T follicular helper cell (primary cell): ENCODE data around the gene GATAD2B.
"Not testable (repeated sequence)": the region's sequence is repeated elsewhere in the genome, so short reads cannot be mapped to it uniquely, and the experiment has no call there.

Experiments
- DNase-seq: peaks from one replicate; pipeline ENCODE4 v3.0.0-alpha.2; 2020; ENCODE audit warnings: low read depth

GATAD2B gene

DNA sequence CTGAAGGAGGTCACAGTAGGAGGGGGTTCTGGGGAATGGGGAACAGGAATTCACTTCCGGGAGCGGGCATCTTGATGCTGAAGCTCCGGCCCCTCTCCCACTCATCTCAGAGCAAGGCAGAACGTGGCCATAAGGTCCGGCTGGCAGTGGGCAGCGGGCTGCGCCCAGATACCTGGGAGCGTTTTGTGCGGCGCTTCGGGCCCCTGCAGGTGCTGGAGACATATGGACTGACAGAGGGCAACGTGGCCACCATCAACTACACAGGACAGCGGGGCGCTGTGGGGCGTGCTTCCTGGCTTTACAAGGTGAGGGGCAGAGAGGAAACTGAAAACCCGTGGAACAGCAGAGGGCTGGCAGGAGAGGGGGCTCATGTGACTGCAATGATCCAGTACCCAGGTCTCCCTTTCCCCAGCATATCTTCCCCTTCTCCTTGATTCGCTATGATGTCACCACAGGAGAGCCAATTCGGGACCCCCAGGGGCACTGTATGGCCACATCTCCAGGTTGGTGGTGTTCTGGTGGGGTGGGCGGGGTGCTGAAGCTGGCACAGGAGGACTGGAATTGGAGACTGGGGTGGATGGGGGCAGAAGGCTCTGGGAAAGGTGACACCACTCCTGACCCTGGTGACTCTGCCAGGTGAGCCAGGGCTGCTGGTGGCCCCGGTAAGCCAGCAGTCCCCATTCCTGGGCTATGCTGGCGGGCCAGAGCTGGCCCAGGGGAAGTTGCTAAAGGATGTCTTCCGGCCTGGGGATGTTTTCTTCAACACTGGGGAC is 144.5 kb downstream of the GATAD2B start:
- DNase-seq: no peak

DNA sequence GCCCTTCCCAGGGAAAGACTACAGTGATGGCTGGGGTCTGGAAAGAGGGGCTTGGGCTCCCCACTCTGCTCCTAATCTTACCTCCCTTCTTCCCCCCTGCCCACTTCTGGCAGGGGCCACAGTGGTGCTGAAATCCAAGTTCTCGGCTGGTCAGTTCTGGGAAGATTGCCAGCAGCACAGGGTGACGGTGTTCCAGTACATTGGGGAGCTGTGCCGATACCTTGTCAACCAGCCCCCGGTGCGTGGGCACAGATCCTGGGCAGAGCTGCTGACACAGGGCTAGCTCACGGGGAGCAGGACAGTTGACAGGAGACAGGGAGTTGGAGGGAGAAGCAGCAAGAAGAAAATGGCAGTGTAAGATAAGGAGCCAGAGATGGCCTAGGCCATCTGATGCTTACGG is 145.1 kb downstream of the GATAD2B start:
- no peak for DNase-seq

DNA sequence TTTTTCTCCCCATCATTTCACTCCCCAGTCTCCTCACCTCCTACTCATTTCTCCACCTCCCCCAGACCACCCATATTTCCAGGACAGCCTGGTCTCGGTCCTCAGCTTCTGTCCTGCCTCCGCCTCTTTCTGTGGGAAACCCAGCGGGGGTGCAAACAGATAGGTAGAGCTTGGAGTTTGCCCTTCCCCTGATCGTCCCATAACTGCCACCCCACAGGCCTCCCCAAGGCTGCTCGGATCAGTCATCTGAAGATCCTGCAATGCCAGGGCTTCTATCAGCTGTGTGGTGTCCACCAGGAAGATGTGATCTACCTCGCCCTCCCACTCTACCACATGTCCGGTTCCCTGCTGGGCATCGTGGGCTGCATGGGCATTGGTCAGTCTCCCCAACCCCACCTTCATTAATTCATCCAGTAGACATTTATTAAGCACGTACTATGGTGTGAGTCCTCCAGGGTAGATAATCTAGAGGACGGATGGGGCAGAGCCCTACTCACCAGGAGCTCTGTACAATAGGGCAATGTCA is 145.9 kb downstream of the GATAD2B start:
- no peak for DNase-seq

DNA sequence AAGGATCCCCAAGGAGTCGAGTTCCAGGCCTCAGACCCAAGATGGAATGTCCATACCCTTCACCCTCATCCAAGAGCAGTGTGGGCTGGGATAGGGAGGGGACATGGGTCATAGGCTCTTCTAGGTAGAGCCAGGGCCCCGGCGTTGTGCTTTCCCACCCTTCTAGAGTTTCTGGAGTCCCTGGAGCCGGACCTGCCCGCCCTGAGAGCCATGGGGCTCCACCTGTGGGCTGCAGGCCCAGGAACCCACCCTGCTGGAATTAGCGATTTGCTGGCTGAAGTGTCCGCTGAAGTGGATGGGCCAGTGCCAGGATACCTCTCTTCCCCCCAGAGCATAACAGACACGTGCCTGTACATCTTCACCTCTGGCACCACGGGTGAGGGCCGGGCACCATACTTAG is 146.4 kb downstream of the GATAD2B start:
- DNase-seq: no peak

DNA sequence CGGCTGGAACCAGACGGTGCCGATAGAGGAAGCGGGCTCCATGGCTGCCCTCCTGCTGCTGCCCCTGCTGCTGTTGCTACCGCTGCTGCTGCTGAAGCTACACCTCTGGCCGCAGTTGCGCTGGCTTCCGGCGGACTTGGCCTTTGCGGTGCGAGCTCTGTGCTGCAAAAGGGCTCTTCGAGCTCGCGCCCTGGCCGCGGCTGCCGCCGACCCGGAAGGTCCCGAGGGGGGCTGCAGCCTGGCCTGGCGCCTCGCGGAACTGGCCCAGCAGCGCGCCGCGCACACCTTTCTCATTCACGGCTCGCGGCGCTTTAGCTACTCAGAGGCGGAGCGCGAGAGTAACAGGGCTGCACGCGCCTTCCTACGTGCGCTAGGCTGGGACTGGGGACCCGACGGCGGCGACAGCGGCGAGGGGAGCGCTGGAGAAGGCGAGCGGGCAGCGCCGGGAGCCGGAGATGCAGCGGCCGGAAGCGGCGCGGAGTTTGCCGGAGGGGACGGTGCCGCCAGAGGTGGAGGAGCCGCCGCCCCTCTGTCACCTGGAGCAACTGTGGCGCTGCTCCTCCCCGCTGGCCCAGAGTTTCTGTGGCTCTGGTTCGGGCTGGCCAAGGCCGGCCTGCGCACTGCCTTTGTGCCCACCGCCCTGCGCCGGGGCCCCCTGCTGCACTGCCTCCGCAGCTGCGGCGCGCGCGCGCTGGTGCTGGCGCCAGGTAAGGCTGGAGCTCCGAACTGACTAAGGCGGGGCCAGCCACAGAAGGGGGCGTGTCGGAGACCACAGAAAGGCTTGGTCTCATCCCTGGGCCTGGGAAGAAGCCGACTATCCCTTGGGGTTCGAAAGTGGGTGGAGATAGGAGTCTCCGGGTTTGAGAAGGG is 147.1 kb downstream of the GATAD2B start:
- peak; percentile 51 for DNase-seq

DNA sequence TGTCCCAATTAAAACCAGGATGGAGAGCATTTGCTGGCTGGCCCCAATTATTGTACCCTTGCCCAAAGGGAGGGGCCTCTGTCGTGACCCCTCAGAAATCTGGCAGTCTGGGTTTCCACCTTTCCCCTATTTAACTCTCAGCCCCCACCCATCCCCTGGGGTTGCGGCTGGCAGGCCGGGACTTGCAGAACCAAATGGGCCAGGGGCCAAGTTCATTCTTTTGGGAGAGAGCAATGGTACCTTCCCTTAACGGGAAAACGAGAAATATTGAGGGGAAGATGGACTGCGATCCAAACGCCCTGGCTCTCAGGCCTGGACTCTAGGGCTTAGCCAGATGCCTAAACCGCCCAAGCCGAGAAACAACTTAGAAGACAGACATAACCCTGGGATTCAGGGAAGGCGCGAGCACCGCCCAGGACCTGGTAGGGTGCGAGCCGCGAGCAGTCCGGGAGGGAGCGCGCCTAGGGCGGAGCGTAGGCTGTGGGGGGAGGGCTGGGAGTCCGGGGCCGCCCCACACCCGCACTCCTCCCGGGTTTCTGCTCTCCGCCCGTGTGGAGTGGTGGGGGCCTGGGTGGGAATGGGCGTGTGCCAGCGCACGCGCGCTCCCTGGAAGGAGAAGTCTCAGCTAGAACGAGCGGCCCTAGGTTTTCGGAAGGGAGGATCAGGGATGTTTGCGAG is 147.9 kb downstream of the GATAD2B start, which contains the start of gene SLC27A3:
Gene SLC27A3, plus strand, starts transcription at position 628 of the 678 bp plus-strand sequence. CDS start 91 bp downstream, outside the sequence.
- no peak for DNase-seq

DNA sequence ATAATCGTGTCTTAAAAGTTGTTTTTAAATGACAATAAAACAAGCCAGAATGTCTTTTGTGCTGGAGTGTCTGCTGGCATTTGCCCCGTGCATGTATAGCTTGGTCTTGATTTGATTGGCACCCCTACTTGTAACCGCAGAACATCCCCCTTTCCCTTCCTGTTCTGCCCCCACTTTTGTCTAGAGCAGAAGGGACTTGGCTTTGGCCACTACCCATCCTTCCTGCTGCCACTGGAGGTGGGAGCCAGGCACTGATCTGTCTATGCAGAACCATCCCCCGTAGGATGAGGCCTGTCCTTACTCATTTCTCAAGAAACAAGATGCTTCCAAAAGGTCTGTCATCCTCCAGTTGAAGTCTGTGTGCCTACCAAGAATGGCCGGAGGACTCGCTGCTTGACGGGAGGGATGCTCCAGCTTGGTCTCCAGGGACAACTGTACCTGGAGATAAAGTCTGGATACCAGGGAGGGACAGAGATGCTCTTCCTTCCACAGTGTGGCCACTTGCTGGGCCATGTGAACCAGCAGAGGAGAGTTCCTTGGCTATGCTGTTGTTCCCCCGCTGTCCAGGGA is 148.7 kb downstream of the GATAD2B start:
- DNase-seq: no peak

DNA sequence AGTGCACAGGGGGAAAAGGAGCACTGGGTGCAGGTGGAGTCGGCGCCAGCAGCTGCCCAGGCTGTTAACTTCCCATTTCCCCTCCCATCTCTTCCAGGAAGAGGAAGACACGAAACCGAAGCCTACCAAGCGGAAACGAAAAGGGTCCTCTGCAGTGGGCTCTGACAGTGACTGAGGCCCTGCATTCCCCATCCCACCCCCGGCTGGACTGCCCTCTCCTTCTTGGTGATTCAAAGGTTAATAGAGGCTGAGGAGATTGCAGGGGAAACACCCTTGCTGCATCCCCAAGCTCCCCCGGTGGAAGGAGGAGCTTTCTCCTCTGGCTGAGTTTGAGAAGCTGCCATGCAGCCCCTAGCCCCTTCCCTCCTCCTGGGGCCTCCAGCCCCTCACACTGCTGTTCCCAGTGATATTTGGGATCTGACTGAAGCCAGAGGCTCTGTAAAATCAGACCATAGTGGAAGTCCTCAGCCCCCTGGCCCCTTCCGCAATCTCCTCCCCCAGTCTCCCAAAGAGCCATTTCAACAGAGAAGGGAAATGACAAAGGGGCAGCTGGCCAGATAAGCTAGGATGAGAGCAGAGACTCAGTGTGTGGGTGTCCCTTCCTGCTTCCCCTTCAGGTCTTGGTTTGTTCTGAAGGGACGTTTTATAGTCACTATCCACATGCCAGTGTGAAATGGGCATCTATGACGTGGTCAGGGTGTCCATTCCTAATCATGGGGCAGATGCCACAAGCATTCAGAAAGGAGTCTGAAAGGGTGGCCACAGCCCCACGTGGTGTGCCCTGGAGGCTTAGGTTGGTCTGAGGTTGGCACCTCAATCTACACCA is 149.5 kb downstream of the GATAD2B start:
- DNase-seq: no peak

DNA sequence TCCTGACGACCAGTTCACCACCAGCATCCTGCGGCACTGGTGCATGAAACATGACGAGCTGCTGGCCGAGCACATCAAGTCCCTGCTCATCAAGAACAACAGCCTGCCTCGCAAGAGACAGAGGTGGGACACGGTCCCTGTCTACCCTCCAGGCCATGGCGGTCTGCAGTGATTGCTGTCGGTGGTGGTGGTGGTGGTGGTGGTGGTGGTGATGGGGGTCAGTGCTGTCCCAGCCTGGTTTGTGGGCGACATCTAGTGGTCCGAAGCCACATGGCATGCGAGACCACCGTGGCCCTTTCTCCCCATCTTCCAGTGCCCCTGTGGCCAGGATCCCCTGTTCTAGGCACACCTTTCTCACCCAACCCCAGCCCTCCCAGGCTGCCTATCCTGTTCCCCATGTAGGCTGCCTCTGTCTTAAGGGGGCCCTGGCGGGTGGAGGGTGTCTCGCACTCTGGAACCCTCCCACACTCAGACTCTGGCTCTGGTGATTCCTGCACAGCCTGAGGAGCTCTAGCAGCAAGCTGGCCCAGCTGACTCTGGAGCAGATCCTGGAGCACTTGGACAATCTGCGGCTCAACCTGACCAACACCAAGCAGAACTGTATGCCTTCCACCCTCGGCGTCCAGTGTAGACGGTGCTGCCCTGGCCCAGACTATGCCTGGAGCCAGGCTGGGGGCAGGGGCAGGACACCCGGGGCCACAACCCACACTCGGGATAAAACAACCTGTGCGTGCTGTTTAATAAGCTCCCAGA is 150.8 kb downstream of the GATAD2B start:
- DNase-seq: no peak

DNA sequence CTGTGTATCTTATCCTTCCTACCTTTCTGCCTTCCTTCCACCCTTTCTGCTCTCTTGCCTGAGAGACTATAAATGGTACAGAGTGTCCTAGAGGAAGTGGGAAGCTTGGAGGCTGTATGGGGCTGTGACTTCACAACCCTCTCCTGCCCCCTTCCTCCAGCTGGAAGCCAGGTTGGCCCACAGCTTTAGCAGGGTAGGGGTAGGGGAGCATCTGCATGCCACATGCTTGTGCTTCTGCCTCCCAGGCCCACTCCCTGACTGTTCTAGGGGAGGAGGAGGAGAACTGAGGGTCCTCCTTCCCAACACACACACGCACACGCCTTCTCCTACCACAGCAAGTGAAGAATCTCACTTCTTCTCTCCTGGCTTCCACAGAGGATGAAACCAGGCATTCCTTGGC is 151.5 kb downstream of the GATAD2B start:
- no peak for DNase-seq

DNA sequence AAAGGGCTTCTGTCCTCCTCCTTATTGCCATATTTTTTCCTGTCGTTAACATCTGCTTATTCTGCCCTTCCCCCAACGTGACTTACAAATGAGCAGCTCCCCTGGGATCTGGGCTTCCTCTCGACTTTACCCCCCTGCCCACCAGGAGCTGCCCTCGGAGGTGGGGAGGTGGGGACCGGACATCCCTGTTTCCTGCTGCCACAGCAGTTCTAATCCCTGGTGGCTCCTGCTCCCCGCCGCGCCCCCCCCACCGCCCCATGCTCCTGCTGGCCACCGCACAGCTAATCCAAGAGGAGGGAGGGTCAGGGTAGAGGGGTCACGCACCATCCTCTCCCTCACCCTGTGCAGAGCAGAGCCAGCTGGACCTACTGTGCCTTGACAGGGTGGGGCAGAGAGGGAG is 152.0 kb downstream of the GATAD2B start:
- DNase-seq: no peak

DNA sequence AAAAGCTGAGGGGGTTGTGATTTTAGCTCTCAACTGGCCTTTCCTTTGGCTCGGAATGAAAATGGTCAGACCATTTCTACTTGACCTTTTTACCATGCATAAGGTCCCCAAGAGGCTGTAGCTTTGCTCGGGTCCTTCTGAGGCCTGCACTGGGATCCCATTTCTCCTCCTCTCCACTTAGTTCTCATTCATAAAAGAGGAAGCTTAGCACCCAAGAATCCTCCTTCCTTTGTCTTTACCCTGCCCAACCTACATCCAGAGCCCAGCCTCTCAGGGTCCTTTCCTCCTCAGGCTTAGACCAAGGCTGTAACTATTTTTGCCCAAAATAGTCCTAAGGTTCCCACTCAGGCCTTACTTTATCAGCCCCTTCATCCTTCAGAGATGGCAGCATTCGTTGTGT is 153.6 kb downstream of the GATAD2B start:
- DNase-seq: no peak

DNA sequence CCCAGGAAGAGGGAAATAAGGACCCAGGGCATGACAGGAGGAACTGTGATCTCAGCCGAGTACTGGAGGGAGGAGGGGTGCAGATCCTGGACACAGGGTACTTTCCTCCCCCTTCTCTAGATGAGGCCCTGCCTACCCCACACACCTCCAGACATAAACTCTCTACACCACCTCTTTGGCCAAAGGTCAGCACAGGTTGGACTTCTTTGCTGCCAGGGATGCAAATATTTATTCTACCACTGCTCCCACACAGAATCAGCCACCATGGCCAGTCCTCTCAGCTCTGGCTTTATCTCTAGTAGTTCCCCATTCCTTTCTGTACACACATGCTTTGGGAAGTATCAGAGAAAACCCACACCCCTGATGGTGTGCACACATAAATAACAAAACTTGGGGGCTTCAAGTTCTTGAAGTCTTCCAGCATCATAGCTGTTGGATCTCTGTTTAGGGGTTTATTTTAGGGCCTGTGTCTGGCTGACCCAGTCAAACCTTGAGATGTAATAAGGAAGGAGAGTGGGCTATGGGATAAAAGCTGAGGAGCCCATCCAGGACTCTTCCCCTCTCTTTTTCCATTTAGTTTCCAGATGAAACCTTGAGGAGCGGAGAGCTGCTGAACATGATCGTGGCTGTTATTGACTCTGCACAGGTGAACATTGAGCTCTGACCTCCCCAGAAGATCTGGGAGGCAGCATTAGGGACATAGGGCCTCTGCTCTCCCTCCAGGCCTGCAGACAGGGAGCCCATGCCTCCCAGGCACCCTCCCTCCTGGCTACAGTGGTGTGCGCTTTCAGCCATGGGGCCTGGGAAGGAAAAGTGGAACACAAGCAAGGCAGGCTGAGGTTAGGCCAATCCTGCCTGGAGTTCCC is 154.2 kb downstream of the GATAD2B start:
- no peak for DNase-seq

DNA sequence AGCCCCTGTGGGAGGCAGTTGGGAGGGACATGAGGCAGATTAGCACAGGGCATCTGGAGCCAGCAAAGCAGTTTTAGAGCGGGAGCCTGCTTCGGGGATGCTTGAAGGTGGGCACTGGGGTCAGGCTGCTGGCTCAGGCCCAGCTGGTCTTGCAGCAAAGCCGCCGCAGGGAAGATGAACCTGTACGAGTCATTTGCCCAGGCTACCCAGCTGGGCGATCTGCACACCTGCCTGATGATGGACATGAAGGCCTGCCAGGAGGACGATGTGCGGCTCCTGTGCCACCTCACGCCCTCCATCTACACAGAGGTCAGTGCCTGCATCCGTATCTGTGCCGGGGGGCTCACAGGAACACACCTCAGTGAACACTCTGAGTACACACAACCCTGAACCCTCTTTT is 155.3 kb downstream of the GATAD2B start:
- no peak for DNase-seq

DNA sequence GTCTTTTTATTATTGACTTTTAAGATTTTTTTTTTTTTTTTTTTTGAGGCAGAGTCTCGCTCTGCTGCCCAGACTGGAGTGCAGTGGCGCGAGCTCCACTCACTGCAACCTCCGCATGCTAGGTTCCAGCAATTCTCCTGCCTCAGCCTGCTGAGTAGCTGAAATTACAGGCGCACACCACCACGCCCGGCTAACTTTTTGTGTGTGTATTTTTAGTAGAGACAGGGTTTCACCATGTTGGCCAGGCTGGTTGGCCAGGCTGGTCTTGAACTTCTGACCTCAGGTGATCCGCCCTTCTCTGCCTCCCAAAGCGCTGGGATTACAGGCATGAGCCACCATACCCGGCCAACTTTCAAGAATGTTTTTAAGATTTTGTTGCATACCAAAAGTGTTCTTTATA is 156.1 kb downstream of the GATAD2B start:
- DNase-seq: not testable (repeated sequence)

DNA sequence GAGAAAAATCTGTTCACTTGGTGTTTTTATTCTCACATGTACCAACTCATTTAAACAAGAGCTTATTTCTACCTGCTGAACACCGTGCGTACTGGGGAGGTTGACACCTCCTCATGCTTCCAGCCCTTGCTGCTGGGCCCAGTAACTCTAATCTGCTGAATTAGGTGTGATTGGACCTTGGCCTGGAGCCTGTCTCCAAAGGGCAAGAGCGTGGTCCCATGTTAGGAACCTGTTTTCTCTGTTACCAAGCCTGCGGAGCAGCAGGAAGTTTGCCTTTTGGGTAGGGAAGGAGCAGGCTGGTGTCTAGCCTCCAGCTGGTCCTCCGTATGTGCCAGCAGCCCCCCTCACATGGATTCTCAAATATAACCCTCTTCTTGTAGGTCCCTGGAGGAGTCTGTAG is 158.5 kb downstream of the GATAD2B start:
- DNase-seq: no peak

DNA sequence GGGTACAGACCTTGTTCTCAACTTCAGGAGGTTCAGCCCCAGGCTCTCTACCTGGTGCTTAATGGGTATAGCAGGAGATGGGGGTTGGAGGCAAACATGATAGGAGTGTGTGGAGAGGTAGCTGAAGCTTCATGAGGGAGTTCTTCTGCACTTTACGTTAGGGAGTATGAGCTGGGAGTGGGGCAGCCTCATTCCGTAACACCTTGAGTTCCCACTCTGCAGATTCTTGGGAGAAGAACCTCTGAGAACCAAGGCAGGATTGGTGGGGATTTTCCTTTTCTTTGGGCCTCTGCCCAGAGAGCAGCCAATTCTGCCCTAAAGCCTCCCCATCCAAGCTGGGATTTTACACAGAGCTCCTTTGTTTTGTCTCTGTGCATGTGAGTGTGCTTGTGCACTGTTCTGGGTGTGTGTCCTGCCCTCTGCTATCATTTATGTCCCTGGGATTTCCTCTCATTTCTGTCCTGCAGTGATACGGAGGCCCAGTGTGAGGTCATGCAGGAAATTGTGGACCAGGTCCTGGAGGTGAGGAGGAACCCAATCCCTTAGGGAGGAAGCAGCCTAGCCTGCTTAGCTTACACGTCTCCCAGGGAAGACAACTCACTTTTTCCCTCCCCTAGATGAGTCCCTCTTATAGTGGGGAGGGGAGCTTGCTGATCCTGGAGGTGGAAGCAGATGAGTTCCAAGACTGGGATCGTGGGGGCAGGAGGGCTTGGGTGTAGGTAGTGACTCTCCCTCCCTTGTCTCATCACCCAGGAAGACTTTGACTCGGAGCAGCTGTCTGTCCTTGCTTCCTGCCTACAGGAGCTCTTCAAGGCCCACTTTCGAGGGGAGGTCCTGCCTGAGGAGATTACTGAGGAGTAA is 159.2 kb downstream of the GATAD2B start:
- no peak for DNase-seq

DNA sequence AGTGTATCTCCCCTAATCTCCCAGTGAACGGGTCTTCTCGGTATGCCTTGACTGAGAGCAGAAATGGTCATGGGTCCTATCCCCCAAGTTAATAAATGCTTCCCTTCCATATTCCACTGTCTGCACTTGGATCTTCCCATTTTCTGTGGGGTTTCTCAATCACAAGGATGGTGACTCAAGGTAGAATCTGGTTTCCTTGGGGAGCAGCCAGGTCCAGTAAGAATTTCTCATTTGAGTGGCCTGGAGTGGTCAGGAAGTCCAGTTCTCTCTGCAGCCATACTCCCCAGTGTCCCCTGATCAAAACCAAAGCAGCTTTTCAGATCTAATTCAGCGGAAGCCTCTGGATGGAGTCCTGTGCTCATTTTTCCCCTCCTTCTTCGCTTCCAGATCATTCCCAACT is 162.3 kb downstream of the GATAD2B start:
- no peak for DNase-seq
